GM12878 (cell line): ENCODE data around the gene BICDL2. TPM values are rescaled to one million over a fixed set of nuclear protein-coding genes. Genes with fewer than 3 reads are reported as not detected.
A peak's percentile ranks its signal among the peaks of the same experiment; 100 is the strongest.

Source experiments
- ATF2 ChIP-seq: IDR thresholded peaks from 2 replicates; pipeline ENCODE4 v1.6.1; 2012; ENCODE audit warnings: low read length, inconsistent platforms
- CUX1 ChIP-seq: IDR thresholded peaks from 2 replicates; pipeline ENCODE4 v1.6.1; 2012; ENCODE audit warnings: improper control_type of control experiment, low read depth, low read length; ENCODE audit not compliant: insufficient replicate concordance
- DPF2 ChIP-seq: fragments of 450-650 bp; IDR thresholded peaks from 2 replicates; pipeline ENCODE4 v1.6.1; 2017; ENCODE audit warnings: mild to moderate bottlenecking
- EED ChIP-seq: sonication (generic); IDR thresholded peaks from 2 replicates; pipeline ENCODE4 v1.6.1; 2016; ENCODE audit warnings: antibody characterized with exemption, low read depth
- IKZF2 ChIP-seq, 2 experiments: fragments of 450-650 bp; IDR thresholded peaks; 2 replicates each; pipeline ENCODE4 v1.6.1; 2017; ENCODE audit warnings: mild to moderate bottlenecking in 2 of 2, moderate library complexity in 2 of 2
- JUNB ChIP-seq: IDR thresholded peaks from 2 replicates; pipeline ENCODE4 v1.6.1; 2016; ENCODE audit warnings: antibody characterized with exemption, mild to moderate bottlenecking
- MAX ChIP-seq: IDR thresholded peaks from 2 replicates; pipeline ENCODE4 v1.6.1; 2012; ENCODE audit warnings: low read depth, low read length, improper control_type of control experiment
- PKNOX1 ChIP-seq: fragments of 450-650 bp; IDR thresholded peaks from 2 replicates; pipeline ENCODE4 v1.6.1; 2016; ENCODE audit warnings: mild to moderate bottlenecking
- PML ChIP-seq: IDR thresholded peaks from 2 replicates; pipeline ENCODE4 v1.6.1; 2012; ENCODE audit warnings: low read length, inconsistent platforms
- RBBP5 ChIP-seq: fragments of 200-600 bp; sonication (generic); conservative IDR thresholded peaks from 2 replicates; pipeline ENCODE4 v1.6.1; 2016
- RELA ChIP-seq: fragments of 450-650 bp; IDR thresholded peaks from 2 replicates; pipeline ENCODE4 v1.8.0; 2014; ENCODE audit warnings: borderline replicate concordance; ENCODE audit not compliant: partially characterized antibody
- RELB ChIP-seq: fragments of 450-650 bp; IDR thresholded peaks from 2 replicates; pipeline ENCODE4 v1.6.1; 2017; ENCODE audit warnings: low read depth, mild to moderate bottlenecking, moderate library complexity
- RFX5 ChIP-seq: IDR thresholded peaks from 2 replicates; pipeline ENCODE4 v1.6.1; 2011; ENCODE audit warnings: low read depth, low read length, improper control_type of control experiment
- SMC3 ChIP-seq: IDR thresholded peaks from 2 replicates; pipeline ENCODE4 v1.6.1; 2011; ENCODE audit warnings: low read length, improper control_type of control experiment, borderline replicate concordance
- SPI1 ChIP-seq: IDR thresholded peaks from 2 replicates; pipeline ENCODE4 v1.6.1; 2011; ENCODE audit warnings: low read depth, mild to moderate bottlenecking, low read length, moderate library complexity, borderline replicate concordance; ENCODE audit not compliant: insufficient read depth
- SREBF2 ChIP-seq: IDR thresholded peaks from 2 replicates; pipeline ENCODE4 v1.6.1; 2012; ENCODE audit warnings: mild to moderate bottlenecking, low read length
- STAT1 ChIP-seq: fragments of 450-650 bp; conservative IDR thresholded peaks from 2 replicates; pipeline ENCODE4 v1.6.1; 2014; ENCODE audit warnings: antibody characterized with exemption, mild to moderate bottlenecking
- TBL1XR1 ChIP-seq: IDR thresholded peaks from 2 replicates; pipeline ENCODE4 v1.6.1; 2012; ENCODE audit warnings: low read depth, low read length, improper control_type of control experiment
- USF1 ChIP-seq: IDR thresholded peaks from 2 replicates; pipeline ENCODE4 v1.6.1; 2011; ENCODE audit warnings: borderline replicate concordance, low read depth, mild to moderate bottlenecking, moderate library complexity, mixed read lengths, low read length; ENCODE audit not compliant: insufficient read depth; ENCODE audit errors: extremely low read length
- ZNF207 ChIP-seq: fragments of 450-650 bp; IDR thresholded peaks from 2 replicates; pipeline ENCODE4 v1.6.1; 2014; ENCODE audit warnings: antibody characterized with exemption, mild to moderate bottlenecking, borderline replicate concordance
- polyA plus RNA-seq, 11 experiments: library from polyadenylated mRNA; depleted of rRNA in 4 of 11; unstranded in 6 of 11; stranded (reverse) in 5 of 11; fragments of >200 nt; fragmentation: Nextera tagmentation in 4 of 11; fragmentation: Illumina TruSeq in 1 of 11; extraction: Ambion mirVana in 4 of 11; extraction: Trizol in 1 of 11; gene quantifications; 1 replicate in 1 of 11; 2 replicates in 10 of 11; pipeline versions ENCODE4 v1.2.1 to v1.2.3, GENCODE V29; 2011 to 2016; ENCODE audit warnings: inconsistent platforms in 2 of 11, missing spikeins in 2 of 11, low read depth in 1 of 11
- total RNA-seq, 4 experiments: library from RNA; depleted of rRNA in 3 of 4; stranded (reverse); fragments of >200 nt in 3 of 4; fragmentation: Illumina TruSeq in 1 of 4; extraction: Trizol in 1 of 4; gene quantifications; 2 replicates each; pipeline versions ENCODE4 v1.2.1 to v1.2.3, GENCODE V29; 2013 to 2021

BICDL2 gene
- total and polyA plus RNA-seq, 10 of the 15 experiments (the other 5 are each of a cell fraction or from before 2014, with no cell fraction given) = not detected

- TF ChIP-seq EED = peak; percentile 70
- TF ChIP-seq ATF2 = no peak
- no peak for TF ChIP-seq STAT1
- TF ChIP-seq USF1 = peak; percentile 12
- TF ChIP-seq JUNB = no peak
- TF ChIP-seq TBL1XR1 = no peak
- TF ChIP-seq RBBP5 = no peak
- TF ChIP-seq DPF2 = peak; percentile 92
- TF ChIP-seq SPI1 = peak; percentile 79
- peak; percentile 67; the same call in 1 of the 2 replicates for TF ChIP-seq RELB
- no peak for TF ChIP-seq SREBF2
- no peak for TF ChIP-seq PML
- TF ChIP-seq SMC3 = no peak
- peak; percentile 58 to 73 for TF ChIP-seq IKZF2 (IDR thresholded peaks at IDR 0.05)
- no peak for TF ChIP-seq ZNF207
- TF ChIP-seq PKNOX1 = no peak
- TF ChIP-seq RELA = no peak
- TF ChIP-seq CUX1 = no peak
- TF ChIP-seq RFX5 = no peak
- 0 out of 2 replicates have a peak, but pooled peaks have one; percentile 22 for TF ChIP-seq MAX
Observed at GRCh38 chr16:3045758-3046640, 9.3 kb upstream of the BICDL2 start, which contains the start of gene MMP25 (continued).
